22Rv1 (cell line): ENCODE measurements around the gene SH3BP4.

Experiments
- CTCF ChIP-seq: fragments of 450-650 bp; IDR thresholded peaks from 2 replicates; pipeline ENCODE4 v1.5.1; 2017; ENCODE audit warnings: mild to moderate bottlenecking
- ZFX ChIP-seq: fragments of 450-650 bp; IDR thresholded peaks from 2 replicates; pipeline ENCODE4 v1.6.1; 2017; ENCODE audit warnings: antibody characterized with exemption, borderline replicate concordance

GRCh38 chr2:235024931-235025773 lies 73.3 kb downstream of the SH3BP4 start:
- TF ChIP-seq CTCF (no peak), ZFX (no peak)
